Measurements from ENCODE around the gene PPAN. TPM values are rescaled to one million over a fixed set of nuclear protein-coding genes. Genes with fewer than 3 reads are reported as not detected.

Gene PPAN
- polyA plus RNA-seq, 1 donor (not counting 4 experiments of a cell fraction or from before 2014, with no cell fraction given) = 32.3 TPM

GRCh38 chr19:10126213-10126639, 20.1 kb downstream of the PPAN start:
- Histone ChIP-seq H3K36me3 (ENCODE audit: control insufficient read depth in 2 of 2, extremely low read depth in 1 of 2, insufficient read depth in 2 of 2, low read length in 2 of 2) (peaks cover 2 to 5% of the 10 kb centered on the region in 2 experiments), H3K9me3 (ENCODE audit: control insufficient read depth, low read depth, low read length) (no peaks in the 10 kb centered on the region), H3K79me2 (ENCODE audit: control insufficient read depth, insufficient read depth, low read length) (no peaks in the 10 kb centered on the region), H3K4me2 (ENCODE audit: control insufficient read depth, extremely low read depth, insufficient read depth, low read depth, low read length) (no peak overlapping the region), H4K20me1 (ENCODE audit: control insufficient read depth, extremely low read depth, insufficient read depth, low read length) (no peaks in the 10 kb centered on the region), H2AFZ (ENCODE audit: control insufficient read depth, low read length) (no peak overlapping the region), H3K27ac (ENCODE audit: control insufficient read depth, insufficient read depth, low read length) (no peak overlapping the region), H3K4me3 (ENCODE audit: control insufficient read depth in 2 of 3, extremely low read depth in 1 of 3, insufficient read depth in 2 of 3, low read depth in 1 of 3, low read length in 3 of 3) (no peak overlapping the region), H3K4me1 (ENCODE audit: control insufficient read depth, extremely low read depth, insufficient read depth, low read length) (no peaks in the 10 kb centered on the region), H3K9me1 (ENCODE audit: control insufficient read depth, extremely low read depth, insufficient read depth, low read length) (no peaks in the 10 kb centered on the region), H3K9ac (ENCODE audit: control insufficient read depth, extremely low read depth, insufficient read depth, low read length) (no peak overlapping the region), H3K27me3 (ENCODE audit: control insufficient read depth, extremely low read depth, insufficient read depth, low read length) (no peaks in the 10 kb centered on the region)
- TF ChIP-seq CTCF (optimal IDR thresholded peaks at IDR 0.05 in 1 of 3, IDR thresholded peaks at IDR 0.05 in 1 of 3, conservative IDR thresholded peaks at IDR 0.05 in 1 of 3; ENCODE audit: extremely low read depth in 1 of 3, insufficient read depth in 2 of 3, low read length in 3 of 3) = no peak
- no peak for TF ChIP-seq EZH2 (IDR thresholded peaks at IDR 0.05; ENCODE audit: low read length)
- dilution Hi-C loops (cut with MboI; ENCODE audit: extremely low pct_ligation_motif_present, low sequenced_read_pairs) = no loop called here
- no peak for FAIRE-seq
- no peak for DNase-seq (ENCODE audit: low read depth, low spot score)

DNA sequence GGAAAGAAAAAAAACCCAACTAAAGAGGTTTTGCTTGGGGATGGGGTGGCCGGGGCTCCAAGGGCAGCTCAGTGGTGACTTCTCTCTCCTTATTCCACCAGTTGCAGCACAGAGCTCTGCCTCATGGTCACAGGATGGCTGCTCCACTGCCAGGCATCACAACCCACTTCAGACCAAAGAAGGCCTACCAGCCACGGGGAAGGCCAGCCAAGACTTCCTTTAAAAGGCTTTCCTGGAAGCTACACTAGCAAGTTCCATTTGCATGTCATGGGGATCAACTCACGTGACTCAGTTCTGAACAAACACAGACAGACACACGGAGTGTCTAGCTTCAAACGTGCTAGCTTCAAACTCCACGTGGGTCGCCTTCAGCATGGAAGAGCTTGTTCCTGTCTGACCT, 26.7 kb downstream of the PPAN start:
- no peaks in the 10 kb centered on the region for H3K79me2 ChIP-seq (ENCODE audit: control insufficient read depth, insufficient read depth, low read length)
- H3K27me3 ChIP-seq (ENCODE audit: control insufficient read depth, extremely low read depth, insufficient read depth, low read length) = no peaks in the 10 kb centered on the region
- no peaks in the 10 kb centered on the region for H3K9me1 ChIP-seq (ENCODE audit: control insufficient read depth, extremely low read depth, insufficient read depth, low read length)
- dilution Hi-C loops (cut with MboI; ENCODE audit: extremely low pct_ligation_motif_present, low sequenced_read_pairs) = no loop called here
- peaks cover 22% of the 10 kb centered on the region in 2 experiments for H3K36me3 ChIP-seq (ENCODE audit: control insufficient read depth in 2 of 2, extremely low read depth in 1 of 2, insufficient read depth in 2 of 2, low read length in 2 of 2)
- FAIRE-seq (no peak), DNase-seq (ENCODE audit: low read depth, low spot score) (no peak)
- no peaks in the 10 kb centered on the region for H3K4me1 ChIP-seq (ENCODE audit: control insufficient read depth, extremely low read depth, insufficient read depth, low read length)
- no peak overlapping the region for H3K27ac ChIP-seq (ENCODE audit: control insufficient read depth, insufficient read depth, low read length)
- TF ChIP-seq EZH2 (IDR thresholded peaks at IDR 0.05; ENCODE audit: low read length) = no peak
- TF ChIP-seq CTCF (optimal IDR thresholded peaks at IDR 0.05 in 1 of 3, IDR thresholded peaks at IDR 0.05 in 1 of 3, conservative IDR thresholded peaks at IDR 0.05 in 1 of 3; ENCODE audit: extremely low read depth in 1 of 3, insufficient read depth in 2 of 3, low read length in 3 of 3) = no peak
- no peak overlapping the region for H3K4me3 ChIP-seq (ENCODE audit: control insufficient read depth in 2 of 3, extremely low read depth in 1 of 3, insufficient read depth in 2 of 3, low read depth in 1 of 3, low read length in 3 of 3)
- H2AFZ ChIP-seq (ENCODE audit: control insufficient read depth, low read length) = no peak overlapping the region
- H4K20me1 ChIP-seq (ENCODE audit: control insufficient read depth, extremely low read depth, insufficient read depth, low read length) = no peaks in the 10 kb centered on the region
- no peak overlapping the region for H3K4me2 ChIP-seq (ENCODE audit: control insufficient read depth, extremely low read depth, insufficient read depth, low read depth, low read length)
- H3K9me3 ChIP-seq (ENCODE audit: control insufficient read depth, low read depth, low read length) = no peaks in the 10 kb centered on the region
- no peak overlapping the region for H3K9ac ChIP-seq (ENCODE audit: control insufficient read depth, extremely low read depth, insufficient read depth, low read length)
